A549 (cell line): Measurements from ENCODE around the gene CPTP. TPM values are rescaled to one million over a fixed set of nuclear protein-coding genes. Genes with fewer than 3 reads are reported as not detected.

ENCODE experiments used
- BCL3 ChIP-seq: fragments of >200 bp; sonication (Bioruptor Twin); formaldehyde crosslinking; IDR thresholded peaks from 3 replicates; pipeline ENCODE4 v1.6.1; 2016
- BHLHE40 ChIP-seq: IDR thresholded peaks from 2 replicates; pipeline ENCODE4 v1.6.1; 2012; ENCODE audit warnings: low read depth, low read length, inconsistent platforms
- CBX2 ChIP-seq: fragments of 200-600 bp; sonication (generic); IDR thresholded peaks from 2 replicates; pipeline ENCODE4 v1.6.1; 2016; ENCODE audit warnings: low read depth, mild to moderate bottlenecking, borderline replicate concordance
- CBX8 ChIP-seq: fragments of 200-600 bp; sonication (generic); IDR thresholded peaks from 2 replicates; pipeline ENCODE4 v1.6.1; 2016
- CHD4 ChIP-seq: fragments of 200-600 bp; sonication (generic); IDR thresholded peaks from 2 replicates; pipeline ENCODE4 v1.6.1; 2016; ENCODE audit warnings: antibody characterized with exemption, mild to moderate bottlenecking, borderline replicate concordance
- EHF ChIP-seq: fragments of 250-450 bp; sonication (Bioruptor Pico); IDR thresholded peaks from 2 replicates; pipeline ENCODE4 v1.5.0; 2020; ENCODE audit warnings: mild to moderate bottlenecking
- EHMT2 ChIP-seq: fragments of 200-600 bp; sonication (generic); IDR thresholded peaks from 2 replicates; pipeline ENCODE4 v1.6.1; 2016; ENCODE audit warnings: antibody characterized with exemption, low read depth, mild to moderate bottlenecking, moderate library complexity
- ELK1 ChIP-seq: fragments of 150-350 bp; IDR thresholded peaks from 2 replicates; pipeline ENCODE4 v1.6.1; 2014; ENCODE audit warnings: low read depth, mild to moderate bottlenecking, low read length
- EP300 ChIP-seq, 2 experiments: fragments of >200 bp; sonication (Bioruptor Twin); formaldehyde crosslinking; IDR thresholded peaks; 2 replicates in 1 of 2; 3 replicates in 1 of 2; pipeline ENCODE4 v1.6.1; 2016 to 2017
- FOSL2 ChIP-seq, 2 experiments: fragments of 450-650 bp in 1 of 2; fragments of >200 bp in 1 of 2; sonication (Bioruptor Twin) in 1 of 2; formaldehyde crosslinking; IDR thresholded peaks; 2 replicates each; pipeline versions ENCODE4 v1.5.0 to v1.6.1; 2016 to 2020; ENCODE audit warnings: mild to moderate bottlenecking in 1 of 2, moderate library complexity in 1 of 2
- GATA3 ChIP-seq: IDR thresholded peaks from 2 replicates; pipeline ENCODE4 v1.6.1; 2012; ENCODE audit warnings: borderline replicate concordance
- HDAC2 ChIP-seq: fragments of 200-600 bp; sonication (generic); IDR thresholded peaks from 2 replicates; pipeline ENCODE4 v1.6.1; 2016
- HOXA7 ChIP-seq: fragments of 250-450 bp; sonication (Bioruptor Pico); IDR thresholded peaks from 2 replicates; pipeline ENCODE4 v1.5.0; 2020; ENCODE audit warnings: mild to moderate bottlenecking, moderate library complexity
- HOXB13 ChIP-seq: fragments of 250-450 bp; sonication (Bioruptor Pico); IDR thresholded peaks from 2 replicates; pipeline ENCODE4 v1.5.0; 2020; ENCODE audit warnings: low read depth, mild to moderate bottlenecking, moderate library complexity
- HOXB5 ChIP-seq: fragments of 250-450 bp; sonication (Bioruptor Pico); IDR thresholded peaks from 2 replicates; pipeline ENCODE4 v1.5.0; 2020; ENCODE audit warnings: mild to moderate bottlenecking, moderate library complexity
- JUN ChIP-seq, 2 experiments: fragments of >200 bp; sonication (Bioruptor Twin); formaldehyde crosslinking; IDR thresholded peaks; 2 replicates in 1 of 2; 3 replicates in 1 of 2; pipeline ENCODE4 v1.6.1; 2016 to 2017
- JUNB ChIP-seq: fragments of >200 bp; sonication (Bioruptor Twin); formaldehyde crosslinking; IDR thresholded peaks from 2 replicates; pipeline ENCODE4 v1.6.1; 2016
- MAFK ChIP-seq: fragments of 450-650 bp; IDR thresholded peaks from 2 replicates; pipeline ENCODE4 v1.6.1; 2014; ENCODE audit not compliant: partially characterized antibody
- MYC ChIP-seq: IDR thresholded peaks from 2 replicates; pipeline ENCODE4 v1.6.1; 2012; ENCODE audit warnings: mild to moderate bottlenecking, inconsistent platforms, low read length, improper control_type of control experiment, borderline replicate concordance
- NPAS2 ChIP-seq: fragments of 250-450 bp; sonication (Bioruptor Pico); IDR thresholded peaks from 2 replicates; pipeline ENCODE4 v1.8.0; 2022; ENCODE audit warnings: mild to moderate bottlenecking, moderate library complexity, borderline replicate concordance
- PHF8 ChIP-seq: fragments of 200-600 bp; sonication (generic); IDR thresholded peaks from 2 replicates; pipeline ENCODE4 v1.6.1; 2016; ENCODE audit warnings: low read depth, mild to moderate bottlenecking, antibody characterized with exemption, moderate library complexity, borderline replicate concordance
- POLR2A ChIP-seq: IDR thresholded peaks from 2 replicates; pipeline ENCODE4 v1.6.1; 2012; ENCODE audit warnings: mild to moderate bottlenecking, low read length
- POLR2AphosphoS2 ChIP-seq: conservative IDR thresholded peaks from 2 replicates; pipeline ENCODE4 v1.6.1; 2012; ENCODE audit warnings: low read length, improper control_type of control experiment, inconsistent platforms
- RAD21 ChIP-seq, 2 experiments: fragments of >200 bp in 1 of 2; sonication (Bioruptor Twin) in 1 of 2; formaldehyde crosslinking in 1 of 2; IDR thresholded peaks in 1 of 2; conservative IDR thresholded peaks in 1 of 2; 2 replicates in 1 of 2; 3 replicates in 1 of 2; pipeline ENCODE4 v1.6.1; 2012 to 2018; ENCODE audit warnings: inconsistent platforms in 1 of 2
- RARB ChIP-seq: fragments of 250-450 bp; sonication (Bioruptor Pico); IDR thresholded peaks from 2 replicates; pipeline ENCODE4 v1.8.0; 2021; ENCODE audit warnings: mild to moderate bottlenecking, moderate library complexity
- RFX5 ChIP-seq: fragments of 450-650 bp; IDR thresholded peaks from 2 replicates; pipeline ENCODE4 v1.7.1; 2014; ENCODE audit warnings: antibody characterized with exemption, mild to moderate bottlenecking, moderate library complexity
- RNF2 ChIP-seq: fragments of 200-600 bp; sonication (generic); IDR thresholded peaks from 2 replicates; pipeline ENCODE4 v1.6.1; 2016; ENCODE audit warnings: low read depth, mild to moderate bottlenecking, antibody characterized with exemption, moderate library complexity, borderline replicate concordance
- TFCP2L1 ChIP-seq: fragments of 250-450 bp; sonication (Bioruptor Pico); IDR thresholded peaks from 2 replicates; pipeline ENCODE4 v1.5.0; 2021; ENCODE audit warnings: mild to moderate bottlenecking
- TP53 ChIP-seq: fragments of 250-450 bp; sonication (Bioruptor Pico); IDR thresholded peaks from 2 replicates; pipeline ENCODE4 v1.5.0; 2021; ENCODE audit warnings: mild to moderate bottlenecking, moderate library complexity
- ZC3H11A ChIP-seq: fragments of 450-650 bp; IDR thresholded peaks from 2 replicates; pipeline ENCODE4 v1.6.1; 2014; ENCODE audit warnings: antibody characterized with exemption, mild to moderate bottlenecking
- ZFP36 ChIP-seq: fragments of 450-650 bp; IDR thresholded peaks from 2 replicates; pipeline ENCODE4 v1.6.1; 2014; ENCODE audit warnings: borderline replicate concordance; ENCODE audit not compliant: partially characterized antibody
- ZSCAN20 ChIP-seq: fragments of 250-450 bp; sonication (Bioruptor Pico); IDR thresholded peaks from 2 replicates; pipeline ENCODE4 v1.8.0; 2022; ENCODE audit warnings: mild to moderate bottlenecking, moderate library complexity
- polyA plus RNA-seq, 4 experiments: library from polyadenylated mRNA; depleted of rRNA in 3 of 4; stranded (reverse); fragments of >200 nt; fragmentation: RNase III in 1 of 4; extraction: RNeasy Plus Mini Kit Qiagen cat#74134 plus additional on column Dnase treatment in 1 of 4; gene quantifications; 2 replicates in 3 of 4; 3 replicates in 1 of 4; pipeline ENCODE4 v1.2.3, GENCODE V29; 2011 to 2017
- TF ChIP-seq, protein P1 (sequence below): IDR thresholded peaks from 2 replicates; pipeline ENCODE4 v1.6.1; 2012
- TF ChIP-seq, protein P2 (sequence below): fragments of 450-650 bp; IDR thresholded peaks from 2 replicates; pipeline ENCODE4 v1.6.1; 2014; ENCODE audit warnings: antibody characterized with exemption
- TF ChIP-seq, protein P3 (sequence below): fragments of 200-600 bp; sonication (generic); IDR thresholded peaks from 2 replicates; pipeline ENCODE4 v1.6.1; 2016; ENCODE audit warnings: antibody characterized with exemption, mild to moderate bottlenecking, moderate library complexity

Gene CPTP
- polyA plus RNA-seq, 2 of the 4 experiments (the other 2 are of a cell fraction), result 4.3 to 11.9 TPM

GRCh38 chr1:1304331-1305299 is 20.0 kb upstream of the CPTP start (continued):
- TF ChIP-seq, protein P1, sequence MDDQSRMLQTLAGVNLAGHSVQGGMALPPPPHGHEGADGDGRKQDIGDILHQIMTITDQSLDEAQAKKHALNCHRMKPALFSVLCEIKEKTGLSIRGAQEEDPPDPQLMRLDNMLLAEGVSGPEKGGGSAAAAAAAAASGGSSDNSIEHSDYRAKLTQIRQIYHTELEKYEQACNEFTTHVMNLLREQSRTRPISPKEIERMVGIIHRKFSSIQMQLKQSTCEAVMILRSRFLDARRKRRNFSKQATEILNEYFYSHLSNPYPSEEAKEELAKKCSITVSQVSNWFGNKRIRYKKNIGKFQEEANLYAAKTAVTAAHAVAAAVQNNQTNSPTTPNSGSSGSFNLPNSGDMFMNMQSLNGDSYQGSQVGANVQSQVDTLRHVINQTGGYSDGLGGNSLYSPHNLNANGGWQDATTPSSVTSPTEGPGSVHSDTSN, result no peak
- TF ChIP-seq PHF8, result no peak
- TF ChIP-seq ELK1, result no peak
- TF ChIP-seq EP300 (IDR thresholded peaks at IDR 0.05), result no peak
- TF ChIP-seq ZSCAN20, result no peak
- no peak for TF ChIP-seq ZC3H11A
- TF ChIP-seq HDAC2, result no peak
- TF ChIP-seq ZFP36, result no peak
- TF ChIP-seq HOXB5, result peak; percentile 69; the same call in 1 of the 2 replicates
- TF ChIP-seq, protein P2, sequence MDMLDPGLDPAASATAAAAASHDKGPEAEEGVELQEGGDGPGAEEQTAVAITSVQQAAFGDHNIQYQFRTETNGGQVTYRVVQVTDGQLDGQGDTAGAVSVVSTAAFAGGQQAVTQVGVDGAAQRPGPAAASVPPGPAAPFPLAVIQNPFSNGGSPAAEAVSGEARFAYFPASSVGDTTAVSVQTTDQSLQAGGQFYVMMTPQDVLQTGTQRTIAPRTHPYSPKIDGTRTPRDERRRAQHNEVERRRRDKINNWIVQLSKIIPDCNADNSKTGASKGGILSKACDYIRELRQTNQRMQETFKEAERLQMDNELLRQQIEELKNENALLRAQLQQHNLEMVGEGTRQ, result peak; percentile 86
- TF ChIP-seq EHMT2, result no peak
- no peak for TF ChIP-seq CBX2
- TF ChIP-seq TP53, result no peak
- no peak for TF ChIP-seq JUNB
- TF ChIP-seq RAD21 (conservative IDR thresholded peaks at IDR 0.05 in 1 of 2, IDR thresholded peaks at IDR 0.05 in 1 of 2), result no peak
- no peak for TF ChIP-seq TFCP2L1 (CRISPR knock-in tag)
- TF ChIP-seq, protein P3, sequence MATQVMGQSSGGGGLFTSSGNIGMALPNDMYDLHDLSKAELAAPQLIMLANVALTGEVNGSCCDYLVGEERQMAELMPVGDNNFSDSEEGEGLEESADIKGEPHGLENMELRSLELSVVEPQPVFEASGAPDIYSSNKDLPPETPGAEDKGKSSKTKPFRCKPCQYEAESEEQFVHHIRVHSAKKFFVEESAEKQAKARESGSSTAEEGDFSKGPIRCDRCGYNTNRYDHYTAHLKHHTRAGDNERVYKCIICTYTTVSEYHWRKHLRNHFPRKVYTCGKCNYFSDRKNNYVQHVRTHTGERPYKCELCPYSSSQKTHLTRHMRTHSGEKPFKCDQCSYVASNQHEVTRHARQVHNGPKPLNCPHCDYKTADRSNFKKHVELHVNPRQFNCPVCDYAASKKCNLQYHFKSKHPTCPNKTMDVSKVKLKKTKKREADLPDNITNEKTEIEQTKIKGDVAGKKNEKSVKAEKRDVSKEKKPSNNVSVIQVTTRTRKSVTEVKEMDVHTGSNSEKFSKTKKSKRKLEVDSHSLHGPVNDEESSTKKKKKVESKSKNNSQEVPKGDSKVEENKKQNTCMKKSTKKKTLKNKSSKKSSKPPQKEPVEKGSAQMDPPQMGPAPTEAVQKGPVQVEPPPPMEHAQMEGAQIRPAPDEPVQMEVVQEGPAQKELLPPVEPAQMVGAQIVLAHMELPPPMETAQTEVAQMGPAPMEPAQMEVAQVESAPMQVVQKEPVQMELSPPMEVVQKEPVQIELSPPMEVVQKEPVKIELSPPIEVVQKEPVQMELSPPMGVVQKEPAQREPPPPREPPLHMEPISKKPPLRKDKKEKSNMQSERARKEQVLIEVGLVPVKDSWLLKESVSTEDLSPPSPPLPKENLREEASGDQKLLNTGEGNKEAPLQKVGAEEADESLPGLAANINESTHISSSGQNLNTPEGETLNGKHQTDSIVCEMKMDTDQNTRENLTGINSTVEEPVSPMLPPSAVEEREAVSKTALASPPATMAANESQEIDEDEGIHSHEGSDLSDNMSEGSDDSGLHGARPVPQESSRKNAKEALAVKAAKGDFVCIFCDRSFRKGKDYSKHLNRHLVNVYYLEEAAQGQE, result no peak
- TF ChIP-seq HOXA7, result no peak
- TF ChIP-seq POLR2A, result no peak
- TF ChIP-seq HOXB13 (CRISPR knock-in tag), result peak; percentile 53; the same call in 1 of the 2 replicates
- no peak for TF ChIP-seq EHF (CRISPR knock-in tag)
- no peak for TF ChIP-seq CBX8
- no peak for TF ChIP-seq FOSL2 (IDR thresholded peaks at IDR 0.05)
- TF ChIP-seq FOSL2 (CRISPR knock-in tag; IDR thresholded peaks at IDR 0.05), result peak; percentile 21; the same call in 1 of the 2 replicates
- peak; percentile 58 for TF ChIP-seq BHLHE40
- TF ChIP-seq POLR2AphosphoS2, result no peak
- no peak for TF ChIP-seq RARB
- no peak for TF ChIP-seq JUN (IDR thresholded peaks at IDR 0.05)
- TF ChIP-seq MAFK, result no peak
- no peak for TF ChIP-seq GATA3
- no peak for TF ChIP-seq MYC
- no peak for TF ChIP-seq BCL3
- TF ChIP-seq NPAS2 (CRISPR knock-in tag), result no peak
- no peak for TF ChIP-seq RNF2
- no peak for TF ChIP-seq RFX5
- no peak for TF ChIP-seq CHD4
